Neural cell (in vitro differentiated cells): ENCODE results near the gene CCSAP.

Experiments used
- CTCF ChIP-seq: fragments of 450-650 bp; IDR thresholded peaks from 2 replicates; pipeline ENCODE4 v1.5.1; 2014; ENCODE audit warnings: antibody characterized with exemption, mild to moderate bottlenecking, moderate library complexity; ENCODE audit not compliant: poor library complexity, severe bottlenecking
- EP300 ChIP-seq: fragments of 450-650 bp; conservative IDR thresholded peaks from 2 replicates; pipeline ENCODE4 v1.6.1; 2014; ENCODE audit warnings: antibody characterized with exemption, mild to moderate bottlenecking, moderate library complexity; ENCODE audit not compliant: poor library complexity, severe bottlenecking
- EZH2 ChIP-seq: fragments of 200-600, 300-800 bp; shearing (Covaris generic), sonication (generic); IDR thresholded peaks from 2 replicates; pipeline ENCODE4 v1.6.1; 2014; ENCODE audit warnings: antibody characterized with exemption, low read length, borderline replicate concordance, mild to moderate bottlenecking; ENCODE audit not compliant: insufficient read depth, poor library complexity, severe bottlenecking
- MXI1 ChIP-seq: fragments of 450-650 bp; conservative IDR thresholded peaks from 2 replicates; pipeline ENCODE4 v1.6.1; 2014; ENCODE audit warnings: antibody characterized with exemption, mild to moderate bottlenecking; ENCODE audit not compliant: poor library complexity, severe bottlenecking
- POLR2AphosphoS5 ChIP-seq: IDR thresholded peaks from 2 replicates; pipeline ENCODE4 v1.6.1; 2012
- RAD21 ChIP-seq: fragments of 450-650 bp; conservative IDR thresholded peaks from 2 replicates; pipeline ENCODE4 v1.6.1; 2014; ENCODE audit warnings: antibody characterized with exemption, mild to moderate bottlenecking, moderate library complexity
- REST ChIP-seq: IDR thresholded peaks from 2 replicates; pipeline ENCODE4 v1.6.1; 2012; ENCODE audit warnings: borderline replicate concordance
- TAF1 ChIP-seq: IDR thresholded peaks from 2 replicates; pipeline ENCODE4 v1.6.1; 2012; ENCODE audit warnings: low read depth

GRCh38 chr1:229342656-229343569 is at the start of gene CCSAP:
- TF ChIP-seq EP300 (no peak), POLR2AphosphoS5 (peak; percentile 72), CTCF (peak; percentile 26), TAF1 (peak; percentile 71), EZH2 (no peak), RAD21 (peak; percentile 41), MXI1 (peak; percentile 58), REST (no peak)
